HG03066 (cell line): ENCODE measurements around the gene TAF10.
A peak's percentile ranks its signal among the peaks of the same experiment; 100 is the strongest.

Source experiments
- ATAC-seq: cut with Tn5 transposase; IDR thresholded peaks from one replicate; pipeline ENCODE4 v1.9.1; 2021; ENCODE audit warnings: low read depth; ENCODE audit not compliant: unreplicated experiment

Gene TAF10

GRCh38 chr11:6625832-6626420 lies 13.9 kb upstream of the TAF10 start:
- no peak for ATAC-seq

- ATAC-seq = no peak
These were observed 13.3 kb upstream of the TAF10 start for GRCh38 chr11:6625156-6625831.

- ATAC-seq = no peak
These were observed 11.7 kb upstream of the TAF10 start for GRCh38 chr11:6623391-6624363.

- no peak for ATAC-seq
These were observed 10.5 kb upstream of the TAF10 start for GRCh38 chr11:6622261-6623171.

GRCh38 chr11:6621711-6622211 lies 9.7 kb upstream of the TAF10 start:
- no peak for ATAC-seq

- no peak for ATAC-seq
These were observed 8.6 kb upstream of the TAF10 start for GRCh38 chr11:6620636-6621035.

- peak; percentile 99 for ATAC-seq
These were observed 7.2 kb upstream of the TAF10 start, which contains the start of gene TPP1 for GRCh38 chr11:6619004-6619745. TPP1 (minus strand) TSS chr11:6619422; CDS start chr11:6619400, 22 bp downstream.

GRCh38 chr11:6618117-6619003 lies 6.3 kb upstream of the TAF10 start:
- ATAC-seq = no peak

- no peak for ATAC-seq
These were observed 5.3 kb upstream of the TAF10 start for GRCh38 chr11:6617315-6617781.

GRCh38 chr11:6616596-6617250 lies 4.7 kb upstream of the TAF10 start:
- ATAC-seq = no peak

GRCh38 chr11:6615882-6616585 lies 4.0 kb upstream of the TAF10 start:
- no peak for ATAC-seq

GRCh38 chr11:6615046-6615445 lies 3.0 kb upstream of the TAF10 start:
- ATAC-seq = no peak

GRCh38 chr11:6614446-6614845 lies 2.4 kb upstream of the TAF10 start:
- ATAC-seq = no peak

GRCh38 chr11:6613496-6613895 lies 1.5 kb upstream of the TAF10 start:
- no peak for ATAC-seq

GRCh38 chr11:6611963-6612212 lies 128 bp downstream of the TAF10 start:
- peak; percentile 4 for ATAC-seq

- no peak for ATAC-seq
These were observed 689 bp downstream of the TAF10 start for GRCh38 chr11:6611092-6611962.
